Right renal cortex interstitium (tissue), 3 donors: ENCODE measurements around the gene FIBP. TPM values are rescaled to one million over a fixed set of nuclear protein-coding genes. Genes with fewer than 3 reads are reported as not detected.
A peak's percentile ranks its signal among the peaks of the same experiment; 100 is the strongest.

Experiments used
- DNase-seq, 3 donors: peaks; one replicate each; pipeline ENCODE4 v3.0.0-alpha.2; 2013; ENCODE audit warnings: low read depth in 3 of 3, low spot score in 2 of 3
- polyA plus RNA-seq, 3 donors: library from polyadenylated mRNA; unstranded; fragments of 120-200 nt; gene quantifications; one replicate each; pipeline ENCODE4 v1.2.1, GENCODE V29; 2013; ENCODE audit not compliant: insufficient read length in 3 of 3

The FIBP gene
- polyA plus RNA-seq, 3 donors, result 90.0 to 97.3 (median 94.2) TPM

DNA sequence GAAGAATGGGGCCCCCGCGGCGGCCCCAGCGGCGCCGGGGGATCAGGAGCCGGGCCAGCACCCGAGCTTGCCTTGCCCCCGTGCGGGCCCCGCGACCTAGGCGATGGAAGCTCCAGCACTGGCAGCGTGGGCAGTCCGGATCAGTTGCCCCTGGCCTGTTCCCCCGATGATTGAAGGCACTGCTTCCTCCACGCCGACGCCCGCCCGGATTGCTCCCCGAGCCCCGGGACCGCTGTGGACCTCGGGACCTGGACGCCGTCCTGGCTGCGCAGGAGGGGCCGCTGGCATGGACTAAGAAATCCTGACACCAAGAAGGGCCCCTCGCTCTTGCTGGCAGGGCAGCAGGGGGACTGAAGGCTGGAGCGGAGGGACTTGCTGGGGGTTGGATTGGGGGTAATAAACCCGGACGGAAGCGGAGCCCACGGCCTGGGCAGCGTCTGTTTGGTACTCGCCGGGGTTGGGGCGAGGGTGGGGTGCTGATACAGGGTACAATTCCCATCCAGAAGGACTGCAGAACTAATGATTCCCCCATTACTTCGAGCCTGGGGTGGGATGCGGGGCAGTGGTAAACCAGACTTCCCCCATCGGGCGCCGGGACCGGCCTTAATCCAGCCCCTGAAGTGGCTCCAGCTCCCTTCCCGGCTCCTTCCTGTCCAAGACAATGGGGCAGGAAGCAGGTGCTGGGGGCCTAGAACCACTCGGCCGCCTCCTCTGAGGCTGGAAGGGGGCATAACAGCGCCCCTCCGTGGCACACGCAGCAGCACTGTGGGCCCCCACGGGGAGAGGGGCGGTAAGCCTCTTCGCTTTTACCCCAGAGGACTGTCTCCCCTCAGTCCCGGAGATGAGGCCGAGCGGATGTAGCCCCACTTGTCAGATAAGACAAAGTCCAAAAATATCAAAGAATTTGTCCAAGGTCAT is 3.2 kb upstream of the FIBP start:
- DNase-seq, result no peak

DNA sequence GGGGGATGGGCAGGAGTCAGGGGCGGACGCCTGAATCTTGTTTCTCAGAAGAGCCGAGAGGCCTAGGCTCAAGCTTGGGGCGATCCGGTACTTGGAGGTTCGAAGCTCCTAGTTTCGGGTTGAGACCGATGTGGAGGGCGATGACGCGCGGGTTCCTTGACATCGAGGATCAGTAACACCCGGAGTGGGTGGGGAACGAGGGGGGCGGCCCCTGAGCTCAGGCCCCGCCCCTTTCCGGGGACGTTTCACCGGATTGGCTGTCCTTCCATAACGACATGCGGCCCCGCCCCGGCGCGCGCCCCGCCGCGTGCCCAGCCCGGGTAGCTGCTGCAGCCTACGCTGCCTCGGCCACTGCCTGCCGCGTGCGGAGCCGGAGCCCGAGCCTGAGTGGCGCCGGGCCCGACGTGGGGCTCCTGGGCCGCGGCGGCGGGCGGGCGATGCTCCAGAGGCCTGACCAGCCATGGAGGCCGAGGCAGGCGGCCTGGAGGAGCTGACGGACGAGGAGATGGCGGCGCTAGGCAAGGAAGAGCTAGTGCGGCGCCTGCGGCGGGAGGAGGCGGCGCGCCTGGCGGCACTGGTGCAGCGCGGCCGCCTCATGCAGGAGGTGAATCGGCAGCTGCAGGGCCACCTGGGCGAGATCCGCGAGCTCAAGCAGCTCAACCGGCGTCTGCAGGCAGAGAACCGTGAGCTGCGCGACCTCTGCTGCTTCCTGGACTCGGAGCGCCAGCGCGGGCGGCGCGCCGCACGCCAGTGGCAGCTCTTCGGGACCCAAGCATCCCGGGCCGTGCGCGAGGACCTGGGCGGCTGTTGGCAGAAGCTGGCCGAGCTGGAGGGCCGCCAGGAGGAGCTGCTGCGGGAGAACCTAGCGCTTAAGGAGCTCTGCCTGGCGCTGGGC is 2.3 kb upstream of the FIBP start, which contains the start of gene CCDC85B:
Gene CCDC85B (plus strand): TSS at position 350 of the 895 bp plus-strand sequence. CDS start 111 bp downstream, at position 461.
- peak; percentile 87 to 95 (median 91) for DNase-seq

DNA sequence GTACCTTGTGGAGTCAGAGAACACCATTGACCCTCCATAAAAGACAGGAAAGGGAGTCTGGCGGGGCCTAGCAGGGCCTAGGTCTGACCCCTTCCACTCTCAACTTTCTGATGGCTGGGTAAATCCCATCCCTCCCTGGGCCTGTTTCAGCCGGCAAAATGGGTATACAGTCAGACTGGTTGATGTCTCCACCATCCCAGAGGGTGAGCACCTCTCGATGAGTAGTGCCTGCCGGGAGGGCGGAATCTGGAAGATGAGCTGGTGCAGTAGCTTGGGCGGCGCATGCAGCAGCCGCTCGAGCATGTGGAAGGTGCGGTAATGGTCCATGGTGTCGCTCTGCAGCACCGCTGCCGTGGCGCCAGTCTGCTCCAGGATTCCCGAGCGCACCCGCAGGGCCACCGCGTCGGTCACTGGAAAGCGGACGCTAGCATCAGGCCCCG is 528 bp downstream of the FIBP start:
- DNase-seq, result no peak

DNA sequence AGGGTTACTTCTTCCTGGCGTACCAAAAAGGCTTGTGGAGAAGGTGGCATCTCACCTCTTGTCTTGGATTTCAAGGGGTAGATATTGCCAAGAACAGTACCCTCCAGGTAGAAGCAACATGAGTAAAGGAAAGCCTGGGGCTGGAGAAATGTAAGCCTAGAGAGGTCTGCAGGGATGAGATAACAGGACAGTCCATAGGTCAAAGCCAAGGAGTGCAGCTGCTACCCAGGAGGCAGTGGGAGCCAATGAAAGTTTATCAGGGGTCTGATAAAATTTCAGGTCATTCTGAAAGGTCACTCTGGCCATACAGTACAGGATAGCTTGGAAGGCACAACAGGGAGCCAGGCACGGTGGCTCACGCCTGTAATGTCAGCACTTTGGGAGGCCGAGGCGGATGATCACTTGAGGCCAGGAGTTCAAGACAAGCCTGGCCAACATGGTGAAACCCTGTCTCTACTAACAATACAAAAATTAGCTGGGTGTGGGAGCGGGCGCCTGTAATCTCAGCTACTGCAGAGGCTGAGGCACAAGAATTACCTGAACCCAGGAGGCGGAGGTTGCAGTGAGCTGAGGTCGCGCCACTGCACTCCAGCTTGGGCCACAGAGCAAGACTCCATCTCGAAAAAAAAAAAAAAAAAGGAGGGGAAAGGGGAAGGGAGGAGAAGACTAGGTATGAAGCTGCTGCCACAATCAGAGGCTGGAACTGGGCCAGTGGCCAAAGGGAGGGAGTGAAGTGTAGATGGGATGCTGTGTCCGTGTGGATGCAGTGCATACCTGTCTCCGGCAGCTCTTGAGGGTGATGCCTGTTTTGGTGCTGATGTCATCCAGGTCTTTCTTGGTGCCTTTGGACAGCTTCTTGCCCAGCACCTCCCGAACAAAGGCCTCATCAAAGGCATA is 1.2 kb downstream of the FIBP start:
- no peak for DNase-seq

DNA sequence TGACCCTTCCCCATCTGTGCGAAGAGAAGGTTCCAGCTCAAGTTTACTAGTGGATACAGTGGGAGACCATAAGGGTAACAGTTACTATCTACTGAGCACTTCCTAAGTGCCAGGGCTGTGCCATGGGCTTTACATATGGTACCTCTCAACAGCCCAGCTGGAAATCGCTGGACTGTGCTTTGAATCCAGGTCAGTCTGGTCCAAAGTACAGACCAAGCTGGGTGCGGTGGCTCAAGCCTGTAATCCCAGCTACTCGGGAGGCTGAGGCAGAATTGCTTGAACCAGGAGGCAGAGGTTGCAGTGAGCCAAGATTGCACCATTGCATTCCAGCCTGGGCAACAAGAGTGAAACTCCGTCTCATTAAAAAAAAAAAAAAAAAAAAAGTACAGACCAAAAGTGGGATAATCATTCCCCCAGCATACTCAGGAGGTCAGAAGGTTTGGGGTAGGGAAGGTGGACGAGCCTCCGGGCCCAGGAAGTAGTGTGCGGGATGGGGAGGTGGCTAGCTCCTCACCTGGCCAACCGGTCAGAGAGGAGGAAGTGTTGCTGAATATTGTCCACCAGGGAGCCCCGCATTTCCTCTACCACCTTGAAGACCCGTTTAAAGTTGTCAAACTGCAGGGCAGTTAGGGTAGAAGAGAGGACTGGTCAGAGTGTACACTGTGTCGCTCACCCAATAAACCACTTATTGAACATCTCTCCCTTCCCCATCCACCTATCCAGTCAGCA is 2.3 kb downstream of the FIBP start:
- DNase-seq, result no peak

DNA sequence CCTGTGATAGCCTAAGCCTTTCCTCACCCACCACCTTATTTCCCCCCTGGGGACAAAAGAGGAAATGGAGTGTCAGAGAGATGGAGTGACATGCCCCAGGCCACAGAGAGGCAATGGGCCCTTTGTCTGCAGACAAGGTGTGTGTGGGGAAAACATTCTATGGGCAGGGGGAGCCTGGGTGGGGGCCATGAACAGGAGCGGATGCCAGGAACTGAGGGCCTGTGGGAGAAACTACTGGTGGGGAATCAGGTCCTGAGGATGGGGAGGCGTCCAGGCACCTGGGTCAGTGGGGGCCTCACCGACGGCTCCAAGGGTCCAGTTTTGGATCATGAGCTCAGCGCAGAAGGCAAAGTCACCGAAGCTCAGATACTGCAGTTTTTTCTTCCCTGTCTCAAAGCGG is 3.0 kb downstream of the FIBP start:
- DNase-seq, result no peak

DNA sequence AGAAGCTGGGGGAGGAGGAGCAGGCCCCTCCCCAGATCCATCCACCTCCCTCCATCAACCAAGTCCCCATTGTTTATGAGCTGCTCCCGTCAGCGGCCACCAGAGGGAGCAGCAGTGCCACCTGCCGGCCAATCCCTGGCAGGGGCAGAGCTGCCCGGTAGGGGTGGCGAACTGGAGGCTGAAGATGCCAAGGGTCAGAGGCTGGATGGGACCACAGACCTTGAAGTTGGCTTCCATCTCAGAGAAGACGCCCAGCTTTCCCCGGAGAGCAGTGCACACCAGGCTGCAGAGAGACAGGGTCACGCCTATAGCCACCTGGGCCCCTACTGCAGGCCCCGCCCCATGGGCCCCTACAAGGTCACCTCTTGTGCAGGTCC is 3.6 kb downstream of the FIBP start:
- DNase-seq, result no peak

DNA sequence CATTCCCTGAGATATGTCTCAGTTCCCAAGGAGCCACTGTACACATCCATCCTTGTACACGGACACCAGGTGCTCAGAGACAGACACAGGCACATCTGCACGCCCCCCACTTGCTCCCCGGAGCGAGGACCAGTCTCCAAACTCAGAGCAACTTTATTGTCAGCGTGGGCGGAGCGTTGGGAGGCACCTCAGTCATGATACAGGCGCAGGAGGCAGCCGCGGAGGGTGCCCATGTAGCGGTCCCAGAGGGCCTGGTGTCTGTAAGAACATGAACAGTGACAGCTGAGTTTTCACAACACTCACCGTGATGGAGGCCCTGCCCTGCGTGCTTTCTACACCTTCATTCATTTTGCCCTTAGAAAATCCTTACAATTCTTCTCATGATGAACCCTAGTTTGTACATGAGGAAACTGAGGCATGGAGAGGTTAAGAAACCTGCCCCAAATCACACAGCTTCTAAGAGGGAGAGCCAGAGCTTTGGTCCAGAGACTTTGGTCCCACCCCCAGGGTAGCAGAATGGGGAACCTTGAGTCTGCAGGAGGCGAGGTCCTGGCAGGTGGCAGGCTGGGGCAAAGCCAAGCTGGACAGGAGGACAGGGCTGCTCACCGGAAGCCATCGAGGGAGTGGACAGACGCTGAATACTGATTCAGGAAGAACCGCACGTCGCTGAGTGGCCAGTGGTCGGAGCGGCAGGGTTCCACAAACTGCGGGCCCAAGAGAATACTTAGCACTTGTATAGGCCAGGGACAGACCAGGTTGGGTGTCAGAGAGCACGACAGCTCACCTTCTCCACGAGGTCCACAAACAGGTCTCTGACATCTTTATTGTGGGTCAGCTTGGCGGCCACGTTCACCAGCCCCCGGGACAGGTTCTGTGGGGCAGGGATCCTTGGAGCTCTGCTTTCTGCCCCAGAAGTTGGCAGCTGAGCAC is 4.2 kb downstream of the FIBP start:
- DNase-seq, result no peak

DNA sequence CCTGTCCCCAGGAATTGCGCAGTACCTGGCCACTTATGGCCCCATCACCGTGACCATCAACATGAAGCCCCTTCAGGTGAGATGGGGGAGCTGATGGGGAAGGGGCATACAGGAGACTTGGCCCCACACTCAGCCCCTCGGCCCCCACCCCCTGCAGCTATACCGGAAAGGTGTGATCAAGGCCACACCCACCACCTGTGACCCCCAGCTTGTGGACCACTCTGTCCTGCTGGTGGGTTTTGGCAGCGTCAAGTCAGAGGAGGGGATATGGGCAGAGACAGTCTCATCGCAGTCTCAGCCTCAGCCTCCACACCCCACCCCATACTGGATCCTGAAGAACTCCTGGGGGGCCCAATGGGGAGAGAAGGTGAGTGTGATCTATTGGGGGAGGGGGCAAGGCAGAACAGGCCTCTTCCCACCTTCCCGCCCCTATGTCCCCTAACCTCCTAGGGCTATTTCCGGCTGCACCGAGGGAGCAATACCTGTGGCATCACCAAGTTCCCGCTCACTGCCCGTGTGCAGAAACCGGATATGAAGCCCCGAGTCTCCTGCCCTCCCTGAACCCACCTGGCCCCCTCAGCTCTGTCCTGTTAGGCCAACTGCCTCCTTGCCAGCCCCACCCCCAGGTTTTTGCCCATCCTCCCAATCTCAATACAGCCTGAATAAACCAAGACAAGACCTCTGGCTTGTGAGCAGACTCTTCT is 5.1 kb downstream of the FIBP start:
- DNase-seq, result no peak

DNA sequence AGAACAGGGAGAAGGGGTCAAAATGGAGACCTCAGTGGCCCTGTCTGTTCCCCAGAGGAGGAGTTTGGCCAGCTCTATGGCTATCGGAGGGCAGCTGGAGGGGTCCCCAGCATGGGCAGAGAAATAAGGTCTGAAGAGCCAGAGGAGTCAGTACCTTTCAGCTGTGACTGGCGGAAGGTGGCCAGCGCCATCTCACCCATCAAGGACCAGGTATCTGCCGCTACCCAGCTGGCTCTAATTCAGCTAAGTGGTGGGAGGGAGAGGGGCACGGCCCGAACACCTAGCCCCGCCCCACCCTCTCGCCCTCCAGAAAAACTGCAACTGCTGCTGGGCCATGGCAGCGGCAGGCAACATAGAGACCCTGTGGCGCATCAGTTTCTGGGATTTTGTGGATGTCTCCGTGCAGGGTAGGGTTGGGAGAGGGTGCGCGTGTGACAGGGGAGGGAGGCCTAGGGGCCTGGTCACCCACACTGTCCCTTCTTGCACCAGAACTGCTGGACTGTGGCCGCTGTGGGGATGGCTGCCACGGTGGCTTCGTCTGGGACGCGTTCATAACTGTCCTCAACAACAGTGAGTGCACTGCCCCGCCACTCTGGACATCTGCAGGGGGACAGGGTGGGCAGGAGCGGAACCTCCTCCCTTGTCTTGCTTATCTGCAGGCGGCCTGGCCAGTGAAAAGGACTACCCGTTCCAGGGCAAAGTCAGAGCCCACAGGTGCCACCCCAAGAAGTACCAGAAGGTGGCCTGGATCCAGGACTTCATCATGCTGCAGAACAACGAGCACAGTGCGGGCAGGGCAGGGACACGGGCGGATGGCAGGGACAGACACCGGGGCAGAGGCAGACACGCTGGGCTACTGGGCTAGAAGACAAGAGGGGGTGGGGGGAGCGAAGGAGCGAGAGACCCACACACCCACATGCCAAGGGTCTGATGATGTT is 5.9 kb downstream of the FIBP start:
- DNase-seq, result no peak

DNA sequence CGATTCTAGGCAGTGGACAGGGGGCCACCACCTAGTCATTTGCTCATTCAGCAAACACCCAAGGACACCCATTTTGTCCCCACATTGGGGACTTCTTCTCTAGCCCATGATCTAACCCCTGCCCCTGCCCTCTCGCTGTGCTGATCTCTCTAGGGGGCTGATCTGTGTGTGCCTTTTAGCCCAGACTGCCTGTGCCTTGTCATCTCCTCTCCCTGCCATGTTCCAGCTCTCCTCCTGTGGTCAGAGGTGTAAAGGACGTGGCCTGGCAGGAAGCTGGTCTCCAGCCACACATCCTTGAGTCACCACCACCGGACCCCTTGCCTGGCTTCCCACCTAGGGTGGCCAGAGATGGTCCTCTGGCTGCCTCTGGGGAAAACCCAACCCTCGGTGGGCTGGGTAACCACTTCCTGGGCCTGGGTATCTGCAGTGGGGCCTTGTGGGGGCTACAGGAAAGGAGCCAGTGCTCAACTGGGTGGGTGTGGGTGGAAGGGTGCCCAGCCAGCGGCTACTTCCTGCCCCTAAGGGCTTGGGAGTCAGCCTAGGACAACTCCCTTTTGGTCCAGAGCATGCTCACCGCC is 7.3 kb downstream of the FIBP start:
- DNase-seq, result no peak

DNA sequence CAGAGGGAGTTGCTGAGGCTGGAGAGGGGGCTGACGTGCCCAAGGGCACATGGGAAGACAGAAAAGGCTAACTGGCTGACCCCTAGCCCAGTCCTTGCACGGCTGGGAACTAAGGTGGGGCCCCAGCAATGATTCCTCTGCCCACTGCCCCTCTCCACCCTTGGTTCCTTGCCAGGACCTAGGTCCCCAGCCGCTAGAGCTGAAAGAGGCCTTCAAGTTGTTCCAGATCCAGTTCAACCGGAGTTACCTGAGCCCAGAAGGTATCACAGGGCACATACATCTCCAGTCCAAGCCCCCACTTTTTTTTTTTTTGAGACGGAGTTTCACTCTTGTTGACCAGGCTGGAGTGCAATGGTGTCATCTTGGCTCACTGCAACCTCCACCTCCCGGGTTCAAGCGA is 8.2 kb downstream of the FIBP start:
- DNase-seq, result no peak

DNA sequence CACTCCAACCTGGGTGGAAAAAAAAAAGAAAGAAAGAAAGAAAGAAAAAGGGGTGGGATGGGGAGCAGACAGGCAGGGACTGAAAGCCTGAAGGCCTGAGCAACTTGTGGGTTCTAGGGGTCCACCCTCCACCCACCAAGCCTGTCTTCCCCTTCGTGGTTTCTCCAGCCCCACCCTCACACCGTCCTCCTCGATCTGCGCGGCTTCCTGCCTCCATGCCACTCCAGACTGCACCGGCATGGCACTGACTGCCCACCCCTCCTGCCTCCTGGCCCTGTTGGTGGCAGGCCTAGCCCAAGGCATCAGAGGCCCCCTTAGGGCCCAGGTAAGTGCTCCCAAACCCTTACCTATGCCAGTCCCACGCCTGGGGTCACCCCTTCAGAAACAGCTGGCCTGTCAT is 8.7 kb downstream of the FIBP start, which contains the start of gene CTSW:
Gene CTSW (plus strand): TSS at position 221 of the 400 bp plus-strand sequence. CDS start 18 bp downstream, at position 239.
- DNase-seq, result no peak

DNA sequence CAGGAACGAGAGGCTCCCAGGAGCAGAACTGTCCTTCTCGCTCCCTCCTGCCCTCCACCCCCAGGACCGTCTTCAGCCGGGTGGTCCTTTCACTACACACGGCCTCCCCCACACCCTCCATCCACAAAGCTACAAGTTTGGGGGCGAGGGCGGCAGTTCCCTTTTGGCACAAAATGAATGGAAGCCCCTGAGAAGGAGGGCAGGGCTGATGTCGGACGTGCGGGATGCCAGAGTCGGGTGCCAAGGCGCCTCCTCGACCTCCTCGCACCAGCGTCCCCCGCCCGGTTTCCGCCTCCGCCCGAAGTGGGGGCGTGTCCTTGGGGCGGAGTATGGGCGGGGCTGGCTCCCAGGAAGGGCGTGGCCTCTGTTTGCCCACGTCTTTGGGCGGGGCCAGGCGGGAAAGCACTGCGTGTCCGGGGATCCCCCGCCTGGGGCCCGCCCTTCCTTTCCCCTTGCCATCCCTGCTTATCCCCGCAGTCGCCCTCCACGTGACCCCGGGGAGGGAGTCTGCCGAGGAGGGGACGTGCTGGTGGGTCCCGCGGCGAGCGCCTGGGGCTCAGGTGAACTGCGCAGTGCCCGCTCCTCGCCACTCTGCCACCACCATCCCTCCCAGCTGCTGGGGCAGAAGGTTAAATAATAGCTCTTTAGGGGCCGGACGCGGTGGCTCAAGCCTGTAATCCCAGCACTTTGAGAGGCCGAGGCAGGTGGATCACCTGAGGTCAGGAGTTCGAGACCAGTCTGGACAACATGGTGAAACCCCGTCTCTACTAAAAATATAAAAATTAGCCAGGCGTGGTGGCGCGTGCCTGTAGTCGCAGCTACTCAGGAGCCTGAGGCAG is 14.7 kb downstream of the FIBP start:
- peak in 1 of 3 donors; percentile 72 for DNase-seq

DNA sequence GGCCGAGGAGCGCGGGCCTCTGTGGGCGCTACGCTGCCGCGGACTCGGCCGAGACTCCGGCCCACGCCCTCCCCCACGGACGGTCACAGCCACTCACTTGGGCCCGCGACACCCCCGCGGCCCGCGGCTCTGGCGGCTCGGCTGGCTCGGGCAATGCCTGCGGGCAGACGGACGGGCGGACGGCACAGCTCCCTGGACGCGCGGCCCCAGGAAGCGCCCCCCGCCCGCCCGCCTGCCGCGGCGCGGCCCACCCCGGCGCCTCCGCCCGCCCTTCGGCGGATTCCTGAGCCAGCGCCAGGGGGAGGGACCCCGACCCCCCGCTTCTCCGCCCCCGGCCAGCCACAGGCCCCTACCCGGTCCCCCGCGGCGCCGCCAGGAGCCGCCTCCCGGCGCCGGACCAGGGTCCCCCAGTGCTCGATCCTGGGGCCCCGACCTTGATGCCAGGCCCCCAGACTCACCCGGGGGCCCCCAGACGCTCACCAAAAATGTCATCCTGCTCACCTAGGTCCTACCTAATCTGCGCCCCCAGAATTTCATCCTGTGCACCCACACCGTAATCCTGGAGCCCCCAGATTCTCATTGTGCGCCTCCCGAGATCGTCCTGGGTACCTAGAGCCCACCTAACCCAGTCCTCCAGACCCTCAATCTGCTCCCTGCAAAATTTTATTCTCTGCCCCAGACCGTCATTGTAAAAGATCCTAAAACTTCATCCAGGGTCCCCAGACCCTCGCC is 15.5 kb downstream of the FIBP start, which contains the start of gene EFEMP2:
Gene EFEMP2 (minus strand): TSS at position 215 of the 732 bp plus-strand sequence. CDS start 446 bp downstream, outside the sequence.
- DNase-seq, result no peak
